ENCODE measurements around the gene BSND. TPM values are rescaled to one million over a fixed set of nuclear protein-coding genes. Genes with fewer than 3 reads are reported as not detected.

Gene BSND
- not detected in 2 replicates for total RNA-seq

GRCh38 chr1:54998677-54999076, at the start of gene BSND:
TSS of gene BSND (plus strand) at chr1:54998933. CDS start at chr1:54999187, 254 bp downstream.

GRCh38 chr1:54980528-54981241, 18.0 kb upstream of the BSND start, which contains the start of gene TMEM61:
TSS of gene TMEM61 (plus strand) at chr1:54980628. CDS start at chr1:54981066, 438 bp downstream.

DNA sequence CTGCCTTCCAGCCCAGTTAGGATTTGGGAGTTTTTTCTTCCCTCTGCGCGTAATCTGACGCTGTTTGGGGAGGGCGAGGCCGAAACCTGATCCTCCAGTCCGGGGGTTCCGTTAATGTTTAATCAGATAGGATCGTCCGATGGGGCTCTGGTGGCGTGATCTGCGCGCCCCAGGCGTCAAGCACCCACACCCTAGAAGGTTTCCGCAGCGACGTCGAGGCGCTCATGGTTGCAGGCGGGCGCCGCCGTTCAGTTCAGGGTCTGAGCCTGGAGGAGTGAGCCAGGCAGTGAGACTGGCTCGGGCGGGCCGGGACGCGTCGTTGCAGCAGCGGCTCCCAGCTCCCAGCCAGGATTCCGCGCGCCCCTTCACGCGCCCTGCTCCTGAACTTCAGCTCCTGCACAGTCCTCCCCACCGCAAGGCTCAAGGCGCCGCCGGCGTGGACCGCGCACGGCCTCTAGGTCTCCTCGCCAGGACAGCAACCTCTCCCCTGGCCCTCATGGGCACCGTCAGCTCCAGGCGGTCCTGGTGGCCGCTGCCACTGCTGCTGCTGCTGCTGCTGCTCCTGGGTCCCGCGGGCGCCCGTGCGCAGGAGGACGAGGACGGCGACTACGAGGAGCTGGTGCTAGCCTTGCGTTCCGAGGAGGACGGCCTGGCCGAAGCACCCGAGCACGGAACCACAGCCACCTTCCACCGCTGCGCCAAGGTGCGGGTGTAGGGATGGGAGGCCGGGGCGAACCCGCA, 40.8 kb downstream of the BSND start, which contains the start of gene PCSK9:
Gene PCSK9, plus strand, starts transcription at position 207 of the 741 bp plus-strand sequence. Its CDS starts 290 bp downstream, at position 497.

Other genes with a start within 250 kb of the BSND start
- gene PARS2, start 234.4 kb upstream of the BSND start, total RNA-seq, result 2.8 and 5.1 TPM in 2 replicates
- gene TTC22, start 197.6 kb upstream of the BSND start, total RNA-seq, result not detected in 2 replicates
- gene DHCR24, start 111.7 kb upstream of the BSND start, total RNA-seq, result 135 and 145 TPM in 2 replicates
- gene TMEM61, start 18.3 kb upstream of the BSND start, total RNA-seq, result 0.10 TPM in 1 of 2 replicates, not detected in the other
- 0.10 and 0.33 TPM in 2 replicates for gene PCSK9, start 40.6 kb downstream of the BSND start, total RNA-seq
- 17.7 and 18.9 TPM in 2 replicates for gene USP24, start 216.4 kb downstream of the BSND start, total RNA-seq

Data from mammary microvascular endothelial cell (primary cell).